Esophagus muscularis mucosa (tissue), 4 donors: ENCODE measurements around the gene IMMP1L.

Source experiments
- EP300 ChIP-seq: sonication (generic); formaldehyde crosslinking; IDR thresholded peaks from one replicate; pipeline ENCODE4 v1.6.1; 2017; ENCODE audit warnings: antibody characterized with exemption
- POLR2A ChIP-seq: fragments of 450-650 bp; IDR thresholded peaks from one replicate; pipeline ENCODE4 v1.6.1; 2017; ENCODE audit warnings: antibody characterized with exemption, moderate library complexity, mild to moderate bottlenecking, low read depth
- POLR2AphosphoS5 ChIP-seq, 2 donors: sonication (generic); formaldehyde crosslinking; IDR thresholded peaks; one replicate each; pipeline ENCODE4 v1.6.1; 2017; ENCODE audit warnings: antibody characterized with exemption in 2 of 2
- TF ChIP-seq, protein P1 (sequence below), 3 experiments: fragments of 200-600 bp in 2 of 3; fragments of 450-650 bp in 1 of 3; sonication (generic) in 2 of 3; IDR thresholded peaks; one replicate each; pipeline ENCODE4 v1.5.1; 2017 to 2019; ENCODE audit warnings: antibody characterized with exemption in 3 of 3, mild to moderate bottlenecking in 2 of 3, moderate library complexity in 1 of 3

- TF ChIP-seq, protein P1, sequence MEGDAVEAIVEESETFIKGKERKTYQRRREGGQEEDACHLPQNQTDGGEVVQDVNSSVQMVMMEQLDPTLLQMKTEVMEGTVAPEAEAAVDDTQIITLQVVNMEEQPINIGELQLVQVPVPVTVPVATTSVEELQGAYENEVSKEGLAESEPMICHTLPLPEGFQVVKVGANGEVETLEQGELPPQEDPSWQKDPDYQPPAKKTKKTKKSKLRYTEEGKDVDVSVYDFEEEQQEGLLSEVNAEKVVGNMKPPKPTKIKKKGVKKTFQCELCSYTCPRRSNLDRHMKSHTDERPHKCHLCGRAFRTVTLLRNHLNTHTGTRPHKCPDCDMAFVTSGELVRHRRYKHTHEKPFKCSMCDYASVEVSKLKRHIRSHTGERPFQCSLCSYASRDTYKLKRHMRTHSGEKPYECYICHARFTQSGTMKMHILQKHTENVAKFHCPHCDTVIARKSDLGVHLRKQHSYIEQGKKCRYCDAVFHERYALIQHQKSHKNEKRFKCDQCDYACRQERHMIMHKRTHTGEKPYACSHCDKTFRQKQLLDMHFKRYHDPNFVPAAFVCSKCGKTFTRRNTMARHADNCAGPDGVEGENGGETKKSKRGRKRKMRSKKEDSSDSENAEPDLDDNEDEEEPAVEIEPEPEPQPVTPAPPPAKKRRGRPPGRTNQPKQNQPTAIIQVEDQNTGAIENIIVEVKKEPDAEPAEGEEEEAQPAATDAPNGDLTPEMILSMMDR (IDR thresholded peaks at IDR 0.05), result no peak
- TF ChIP-seq POLR2A (no peak), EP300 (no peak), POLR2AphosphoS5 (IDR thresholded peaks at IDR 0.05) (no peak)
These were observed 19.8 kb upstream of the IMMP1L start for GRCh38 chr11:31529189-31529588.
